ENCODE results near the gene KSR1. TPM values are rescaled to one million over a fixed set of nuclear protein-coding genes. Genes with fewer than 3 reads are reported as not detected.
"Not testable (repeated sequence)": the region's sequence is repeated elsewhere in the genome, so short reads cannot be mapped to it uniquely, and the experiment has no call there.

Gene KSR1
- total RNA-seq, 2 experiments from 2014 or later = 44.4 to 47.6 TPM

- DNase-seq, H3K4me1 Mint-ChIP-seq, H3K4me3 Mint-ChIP-seq, H3K27ac Mint-ChIP-seq, POLR2A ChIA-PET, H3K27me3 Mint-ChIP-seq, H3K9me3 Mint-ChIP-seq: not testable (repeated sequence)
- peaks cover 48% of the 10 kb centered on the region for H3K36me3 Mint-ChIP-seq (ENCODE audit: low read depth)
- CTCF ChIA-PET = interaction anchor here (1.1 to 1.8 kb wide), 4 partner anchors 9 to 44 kb away, joined by 3 to 5 read pairs (median 4); no protein-coding TSS in a partner anchor
Measured at GRCh38 chr17:27645621-27646020, 189.4 kb downstream of the KSR1 start.

DNA sequence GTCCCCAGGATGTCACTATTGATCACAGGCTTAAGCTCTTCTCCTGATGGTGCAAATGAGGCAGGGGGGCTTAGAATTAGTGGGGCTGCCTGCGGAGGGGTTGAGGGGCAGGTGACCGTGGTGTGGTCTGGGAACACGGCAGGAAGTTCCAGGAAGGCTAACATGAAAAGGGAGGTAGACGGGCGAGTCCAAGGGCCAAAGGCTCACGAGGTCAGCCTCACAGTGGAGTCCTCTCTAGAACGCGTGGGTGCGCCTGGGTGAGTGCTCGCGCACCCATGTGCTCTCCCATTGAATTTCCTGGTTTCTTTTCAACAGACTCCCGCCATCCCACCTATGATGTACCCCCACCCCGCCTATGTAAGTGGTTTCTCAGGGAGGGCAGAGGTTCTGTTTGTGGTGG, 190.0 kb downstream of the KSR1 start:
- H3K36me3 Mint-ChIP-seq (ENCODE audit: low read depth) = peaks cover 42% of the 10 kb centered on the region
- POLR2A ChIA-PET = no interaction called here

GRCh38 chr17:27647765-27648164, 191.5 kb downstream of the KSR1 start:
- CTCF ChIA-PET = interaction anchor here (0.6 to 6.3 kb wide), 5 partner anchors 27 to 294 kb away, joined by 3 to 57 read pairs (median 5); no protein-coding TSS in a partner anchor
- peaks cover 2% of the 10 kb centered on the region for H3K27me3 Mint-ChIP-seq
- H3K9me3 Mint-ChIP-seq = no peaks in the 10 kb centered on the region
- POLR2A ChIA-PET = interaction anchor here (0.8 to 1.2 kb wide), 2 partner anchors 17 to 48 kb away, joined by 3 read pairs; partner anchors contain the start of gene LGALS9
- H3K36me3 Mint-ChIP-seq (ENCODE audit: low read depth) = peaks cover 36% of the 10 kb centered on the region
- no peak for DNase-seq
- peaks cover 8% of the 10 kb centered on the region for H3K4me1 Mint-ChIP-seq
- no peak overlapping the region for H3K4me3 Mint-ChIP-seq
- H3K27ac Mint-ChIP-seq = peak overlapping the region; percentile 25

More for the DNA sequence above, 190.0 kb downstream of the KSR1 start:
- Mint-ChIP-seq H3K4me3 (no peak overlapping the region), H3K4me1 (peaks cover 8% of the 10 kb centered on the region), H3K27ac (no peak overlapping the region), H3K27me3 (no peaks in the 10 kb centered on the region), H3K9me3 (no peaks in the 10 kb centered on the region)
- no peak for DNase-seq
- CTCF ChIA-PET = interaction anchor here (1.1 to 1.8 kb wide), 5 partner anchors 8 to 47 kb away, joined by 3 to 5 read pairs (median 4); no protein-coding TSS in a partner anchor

DNA sequence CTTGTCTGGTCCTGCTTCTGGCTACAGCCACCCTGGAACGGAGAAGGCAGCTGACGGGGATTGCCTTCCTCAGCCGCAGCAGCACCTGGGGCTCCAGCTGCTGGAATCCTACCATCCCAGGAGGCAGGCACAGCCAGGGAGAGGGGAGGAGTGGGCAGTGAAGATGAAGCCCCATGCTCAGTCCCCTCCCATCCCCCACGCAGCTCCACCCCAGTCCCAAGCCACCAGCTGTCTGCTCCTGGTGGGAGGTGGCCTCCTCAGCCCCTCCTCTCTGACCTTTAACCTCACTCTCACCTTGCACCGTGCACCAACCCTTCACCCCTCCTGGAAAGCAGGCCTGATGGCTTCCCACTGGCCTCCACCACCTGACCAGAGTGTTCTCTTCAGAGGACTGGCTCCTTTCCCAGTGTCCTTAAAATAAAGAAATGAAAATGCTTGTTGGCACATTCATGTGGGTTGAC, 192.9 kb downstream of the KSR1 start:
- DNase-seq, H3K9me3 Mint-ChIP-seq, POLR2A ChIA-PET, H3K4me1 Mint-ChIP-seq, H3K4me3 Mint-ChIP-seq, H3K27ac Mint-ChIP-seq, H3K27me3 Mint-ChIP-seq: not testable (repeated sequence)
- CTCF ChIA-PET = interaction anchor here (4.7 to 6.3 kb wide), 2 partner anchors 40 to 46 kb away, joined by 57 to 59 read pairs; no protein-coding TSS in a partner anchor
- H3K36me3 Mint-ChIP-seq (ENCODE audit: low read depth) = peaks cover 27% of the 10 kb centered on the region

DNA sequence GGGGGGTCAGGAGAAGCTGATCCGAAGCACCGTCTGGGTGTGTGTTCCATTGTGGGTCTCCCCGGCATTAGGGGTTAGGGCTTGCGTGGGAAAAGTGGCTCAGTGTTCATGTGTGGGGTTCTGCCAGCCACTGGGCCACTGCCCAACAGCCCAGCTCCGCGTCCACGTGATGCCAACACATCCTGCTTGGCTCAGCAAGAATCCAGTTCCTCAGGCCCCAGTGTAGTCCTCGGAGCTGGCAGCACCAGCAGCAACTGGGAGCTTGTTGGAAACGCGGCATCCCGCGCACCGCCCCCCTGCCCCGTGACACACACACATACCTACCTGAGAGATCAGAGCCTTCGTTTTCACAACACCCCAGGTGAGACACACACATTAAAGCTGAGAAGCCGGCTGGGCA, 193.7 kb downstream of the KSR1 start:
- H3K4me1 Mint-ChIP-seq = peaks cover 13% of the 10 kb centered on the region
- H3K4me3 Mint-ChIP-seq = no peak overlapping the region
- ChIA-PET POLR2A (interaction anchor here (1.2 to 1.4 kb wide), 2 partner anchors 18 to 40 kb away, joined by 3 to 8 read pairs; no protein-coding TSS in a partner anchor), CTCF (interaction anchor here (1.5 to 6.3 kb wide), 6 partner anchors 36 to 413 kb away, joined by 3 to 59 read pairs (median 20); no protein-coding TSS in a partner anchor)
- peaks cover 24% of the 10 kb centered on the region for H3K36me3 Mint-ChIP-seq (ENCODE audit: low read depth)
- no peak overlapping the region for H3K27ac Mint-ChIP-seq
- no peak for DNase-seq
- H3K27me3 Mint-ChIP-seq = peaks cover 2% of the 10 kb centered on the region
- no peaks in the 10 kb centered on the region for H3K9me3 Mint-ChIP-seq

DNA sequence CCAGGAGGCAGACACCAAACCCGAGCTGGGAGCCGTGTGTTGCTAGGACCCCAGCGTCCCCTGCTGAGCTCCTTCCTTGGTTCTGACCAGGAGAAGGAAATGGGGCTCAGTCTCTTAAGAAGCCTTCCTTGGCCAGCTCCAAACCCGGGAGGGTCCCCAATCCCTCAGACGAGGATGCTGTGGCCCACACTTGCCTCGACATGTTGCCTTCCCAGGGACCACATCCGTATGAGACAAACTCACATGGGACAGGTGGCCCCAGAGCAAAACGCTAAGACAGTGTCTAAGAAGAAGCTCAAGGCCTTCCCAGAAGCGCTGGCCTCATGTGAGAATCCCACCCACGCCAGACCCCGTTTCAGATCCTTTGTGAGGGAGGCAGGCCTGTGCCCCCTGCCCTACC, 194.6 kb downstream of the KSR1 start:
- CTCF ChIA-PET = interaction anchor here (0.7 to 6.3 kb wide), 15 partner anchors 10 to 414 kb away, joined by 3 to 59 read pairs (median 4); no protein-coding TSS in a partner anchor
- DNase-seq = no peak
- H3K36me3 Mint-ChIP-seq (ENCODE audit: low read depth) = peaks cover 23% of the 10 kb centered on the region
- no peak overlapping the region for H3K27ac Mint-ChIP-seq
- no peak overlapping the region for H3K4me3 Mint-ChIP-seq
- H3K4me1 Mint-ChIP-seq = peaks cover 13% of the 10 kb centered on the region
- H3K27me3 Mint-ChIP-seq = peaks cover 2% of the 10 kb centered on the region
- no peaks in the 10 kb centered on the region for H3K9me3 Mint-ChIP-seq
- POLR2A ChIA-PET = interaction anchor here (0.8 to 1.4 kb wide), 4 partner anchors 19 to 49 kb away, joined by 3 to 8 read pairs (median 4); no protein-coding TSS in a partner anchor

DNA sequence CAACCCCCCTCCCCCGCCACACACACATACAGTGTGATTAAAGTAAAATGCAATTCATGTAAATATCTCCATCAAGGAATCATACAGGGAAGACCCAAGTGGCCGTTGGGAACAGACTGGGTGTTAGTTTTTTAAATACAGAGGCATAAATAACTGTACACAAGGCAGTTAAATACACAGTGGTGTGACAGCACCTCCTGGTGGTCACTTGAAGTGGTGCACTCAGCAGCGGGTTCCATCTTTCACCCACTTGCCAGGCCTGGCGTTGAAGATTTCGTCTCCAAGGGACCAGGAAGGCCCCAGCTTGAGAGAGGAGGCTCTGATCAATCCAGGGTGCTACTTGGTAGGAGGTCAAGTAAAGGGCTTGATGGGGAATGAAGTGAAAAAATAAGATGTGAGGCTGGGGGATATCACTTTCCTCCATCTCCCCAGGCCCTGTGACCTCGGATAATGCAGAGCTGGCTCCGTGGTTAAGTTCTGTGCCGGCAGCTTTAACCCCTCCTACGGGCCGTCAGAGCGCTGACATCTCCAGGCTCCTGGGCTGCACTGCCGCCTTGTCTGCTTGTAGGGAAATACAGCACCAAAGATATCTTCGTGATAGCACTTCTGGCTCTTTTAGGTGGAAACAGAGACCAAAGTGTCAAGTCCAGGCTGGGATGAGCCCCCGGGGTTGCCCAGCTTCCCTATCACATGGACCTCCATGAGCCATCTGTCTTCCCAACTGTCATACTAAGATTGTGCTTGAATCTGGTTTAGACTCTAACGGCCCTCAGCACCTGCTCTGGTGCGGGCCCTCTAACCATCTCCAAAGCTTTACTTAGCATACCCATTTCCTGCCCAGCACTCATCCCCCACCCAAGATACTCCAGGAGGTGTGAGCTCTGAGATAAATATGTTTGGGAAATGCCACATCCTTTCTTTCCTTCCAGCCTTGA, 195.4 kb downstream of the KSR1 start:
- DNase-seq = peak; percentile 78
- ChIA-PET POLR2A (interaction anchor here (1.4 kb wide), 1 partner anchor 49 kb away, joined by 5 read pairs; no protein-coding TSS in a partner anchor), CTCF (interaction anchor here (0.6 to 6.3 kb wide), 17 partner anchors 11 to 415 kb away, joined by 3 to 59 read pairs (median 4); no protein-coding TSS in a partner anchor)
- peaks cover 13% of the 10 kb centered on the region for H3K4me1 Mint-ChIP-seq
- H3K9me3 Mint-ChIP-seq = no peaks in the 10 kb centered on the region
- peaks cover 16% of the 10 kb centered on the region for H3K36me3 Mint-ChIP-seq (ENCODE audit: low read depth)
- no peak overlapping the region for H3K27ac Mint-ChIP-seq
- no peak overlapping the region for H3K4me3 Mint-ChIP-seq
- H3K27me3 Mint-ChIP-seq = peaks cover 2% of the 10 kb centered on the region

DNA sequence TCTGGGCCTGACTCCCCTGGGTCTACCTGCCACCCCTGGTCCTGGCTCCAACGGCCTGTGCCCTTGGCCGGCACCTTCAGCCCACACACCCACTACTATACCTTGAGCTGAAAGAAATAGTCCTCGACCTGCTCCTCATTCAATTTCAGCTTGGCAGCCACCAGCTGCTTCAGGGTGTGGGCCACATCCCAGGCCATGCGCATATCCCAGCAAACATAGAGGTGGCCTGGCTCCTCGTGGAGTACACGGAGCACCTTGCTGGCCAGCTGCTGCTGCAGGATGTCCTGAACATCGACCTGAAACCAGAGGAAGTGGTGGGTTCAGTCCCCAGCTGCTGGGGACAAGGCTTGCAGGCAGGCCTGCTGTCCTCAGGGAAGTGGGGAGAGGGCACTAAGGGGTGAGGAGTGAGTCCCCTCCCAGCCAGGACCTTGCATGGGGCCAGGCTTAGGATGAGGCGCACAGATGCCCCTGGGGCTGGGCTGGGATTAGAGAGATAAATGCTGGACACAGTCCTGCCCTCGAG, 197.3 kb downstream of the KSR1 start:
- DNase-seq; H3K4me3 Mint-ChIP-seq; H3K9me3 Mint-ChIP-seq; POLR2A ChIA-PET; H3K27me3 Mint-ChIP-seq; H3K27ac Mint-ChIP-seq; H3K4me1 Mint-ChIP-seq; H3K36me3 Mint-ChIP-seq (ENCODE audit: low read depth): not testable (repeated sequence)
- CTCF ChIA-PET = interaction anchor here (1.1 to 6.3 kb wide), 10 partner anchors 12 to 417 kb away, joined by 3 to 59 read pairs (median 6); no protein-coding TSS in a partner anchor

- no peak overlapping the region for H3K4me3 Mint-ChIP-seq
- no peaks in the 10 kb centered on the region for H3K9me3 Mint-ChIP-seq
- POLR2A ChIA-PET = interaction anchor here (0.6 kb wide), 1 partner anchor 54 kb away, joined by 3 read pairs; no protein-coding TSS in a partner anchor
- no peak for DNase-seq
- CTCF ChIA-PET = interaction anchor here (0.9 to 2.2 kb wide), 21 partner anchors 8 to 300 kb away, joined by 3 to 19 read pairs (median 5); partner anchors contain the start of gene LGALS9
- H3K27ac Mint-ChIP-seq = no peak overlapping the region
- H3K4me1 Mint-ChIP-seq = peaks cover 5% of the 10 kb centered on the region
- peaks cover 2% of the 10 kb centered on the region for H3K27me3 Mint-ChIP-seq
- no peaks in the 10 kb centered on the region for H3K36me3 Mint-ChIP-seq (ENCODE audit: low read depth)
Measured at GRCh38 chr17:27654136-27654535, 197.9 kb downstream of the KSR1 start.

DNA sequence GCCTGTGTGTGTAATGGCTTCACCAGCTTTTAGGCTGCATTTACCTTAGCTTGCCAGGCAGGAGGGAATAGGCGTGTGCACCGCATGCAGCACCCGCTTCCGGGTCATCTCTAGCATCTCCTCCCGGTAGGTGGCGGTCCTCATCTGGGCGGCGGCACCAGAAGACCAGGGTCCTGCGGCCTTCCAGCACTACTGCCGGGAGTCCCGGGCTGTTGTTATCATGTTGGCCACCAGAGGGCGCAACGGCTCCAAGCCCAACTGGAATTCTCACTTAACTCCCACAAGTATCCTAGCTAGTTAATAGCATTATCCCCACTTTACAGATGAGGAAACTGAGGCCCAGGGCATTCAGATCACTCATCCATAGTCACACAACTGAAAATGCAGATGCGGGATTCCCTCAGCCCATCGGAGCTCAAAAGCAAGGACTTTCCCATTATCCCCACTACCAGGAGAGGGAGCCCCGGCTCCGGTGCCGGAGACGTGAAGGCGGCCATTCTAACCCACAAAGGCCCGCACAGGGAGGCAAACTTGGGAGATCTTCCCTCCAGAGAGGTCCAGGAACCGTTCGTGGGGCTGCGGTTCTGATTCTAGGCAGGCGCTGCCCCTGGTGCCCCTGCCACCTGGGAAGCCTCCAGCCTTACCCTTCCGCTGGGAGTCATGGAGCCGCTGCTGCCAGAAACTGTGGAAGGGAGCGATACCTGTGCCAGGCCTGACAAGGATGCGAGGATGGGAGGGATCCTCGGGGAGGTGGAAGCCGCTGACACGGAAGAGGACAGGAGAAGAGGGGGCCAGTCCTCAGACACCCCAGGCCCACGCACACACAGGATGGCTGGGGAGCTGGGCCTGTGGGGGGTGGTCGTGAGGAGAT, 198.6 kb downstream of the KSR1 start:
- no peak overlapping the region for H3K27ac Mint-ChIP-seq
- H3K36me3 Mint-ChIP-seq (ENCODE audit: low read depth) = no peaks in the 10 kb centered on the region

GRCh38 chr17:27655525-27656111, 199.4 kb downstream of the KSR1 start:
- H3K9me3 Mint-ChIP-seq; H3K4me1 Mint-ChIP-seq; H3K36me3 Mint-ChIP-seq (ENCODE audit: low read depth); POLR2A ChIA-PET; H3K27ac Mint-ChIP-seq; DNase-seq; H3K27me3 Mint-ChIP-seq; H3K4me3 Mint-ChIP-seq: not testable (repeated sequence)
- CTCF ChIA-PET = interaction anchor here (0.7 to 2.0 kb wide), 8 partner anchors 8 to 225 kb away, joined by 3 to 12 read pairs (median 6); partner anchors contain the start of gene LGALS9

More for the DNA sequence above, 198.6 kb downstream of the KSR1 start:
- Mint-ChIP-seq H3K9me3 (no peaks in the 10 kb centered on the region), H3K4me1 (peaks cover 5% of the 10 kb centered on the region), H3K27me3 (peaks cover 2% of the 10 kb centered on the region), H3K4me3 (no peak overlapping the region)
- ChIA-PET POLR2A (interaction anchor here (0.6 kb wide), 1 partner anchor 55 kb away, joined by 3 read pairs; no protein-coding TSS in a partner anchor), CTCF (interaction anchor here (0.7 to 2.2 kb wide), 24 partner anchors 9 to 300 kb away, joined by 3 to 19 read pairs (median 4); partner anchors contain the start of gene LGALS9)
- peak; percentile 66 for DNase-seq

All from activated CD4-positive, alpha-beta memory T cell treated with anti-CD3 and anti-CD28 coated beads, Interleukin-2, amount 10 ng/mL, durations not matched to agents 7 days and 5 days (primary cell).